IPS-15b (cell line): Measurements from ENCODE around the gene DGKE.

Source experiments
- H3K27me3 ChIP-seq: one replicate; pipeline ENCODE4 v1.6.1; 2013; ENCODE audit warnings: low read length; ENCODE audit not compliant: control insufficient read depth, insufficient read depth
- H3K36me3 ChIP-seq: one replicate; pipeline ENCODE4 v1.6.1; 2013; ENCODE audit warnings: low read length; ENCODE audit not compliant: control insufficient read depth, insufficient read depth
- H3K4me1 ChIP-seq: one replicate; pipeline ENCODE4 v1.6.1; 2013; ENCODE audit warnings: mild to moderate bottlenecking, low read length; ENCODE audit not compliant: control insufficient read depth, insufficient read depth
- H3K4me3 ChIP-seq: one replicate; pipeline ENCODE4 v1.5.1; 2013; ENCODE audit warnings: low read depth, low read length
- H3K9ac ChIP-seq: one replicate; pipeline ENCODE4 v1.6.1; 2013; ENCODE audit warnings: low read depth, mild to moderate bottlenecking, low read length
- H3K9me3 ChIP-seq: one replicate; pipeline ENCODE4 v1.6.1; 2013; ENCODE audit warnings: mild to moderate bottlenecking, low read length; ENCODE audit not compliant: control insufficient read depth, insufficient read depth

Gene DGKE

GRCh38 chr17:56866076-56866475 lies 32.1 kb downstream of the DGKE start:
- no peak overlapping the region for H3K9ac ChIP-seq
- no peaks in the 10 kb centered on the region for H3K4me1 ChIP-seq
- H3K27me3 ChIP-seq: no peaks in the 10 kb centered on the region
- H3K9me3 ChIP-seq: no peaks in the 10 kb centered on the region
- no peaks in the 10 kb centered on the region for H3K36me3 ChIP-seq
- H3K4me3 ChIP-seq: no peak overlapping the region

- no peaks in the 10 kb centered on the region for H3K27me3 ChIP-seq
- no peak overlapping the region for H3K4me3 ChIP-seq
- no peaks in the 10 kb centered on the region for H3K9me3 ChIP-seq
- no peaks in the 10 kb centered on the region for H3K36me3 ChIP-seq
- H3K4me1 ChIP-seq: no peaks in the 10 kb centered on the region
- H3K9ac ChIP-seq: no peak overlapping the region
These were observed 32.5 kb downstream of the DGKE start for GRCh38 chr17:56866496-56866895.

- Histone ChIP-seq H3K36me3 (no peaks in the 10 kb centered on the region), H3K4me3 (no peak overlapping the region), H3K27me3 (no peaks in the 10 kb centered on the region), H3K9me3 (no peaks in the 10 kb centered on the region), H3K9ac (no peak overlapping the region), H3K4me1 (no peaks in the 10 kb centered on the region)
These were observed 34.0 kb downstream of the DGKE start for GRCh38 chr17:56867948-56868376.

GRCh38 chr17:56868716-56869115 lies 34.8 kb downstream of the DGKE start:
- Histone ChIP-seq H3K36me3 (no peaks in the 10 kb centered on the region), H3K9me3 (no peaks in the 10 kb centered on the region), H3K4me1 (no peaks in the 10 kb centered on the region), H3K9ac (no peak overlapping the region), H3K4me3 (no peak overlapping the region), H3K27me3 (no peaks in the 10 kb centered on the region)

GRCh38 chr17:56870081-56870651 lies 36.2 kb downstream of the DGKE start:
- Histone ChIP-seq H3K4me1 (no peaks in the 10 kb centered on the region), H3K9ac (no peak overlapping the region), H3K4me3 (no peak overlapping the region)

GRCh38 chr17:56876766-56877179 lies 42.8 kb downstream of the DGKE start:
- Histone ChIP-seq H3K4me1 (no peaks in the 10 kb centered on the region), H3K4me3 (no peak overlapping the region), H3K9me3 (no peaks in the 10 kb centered on the region), H3K27me3 (no peaks in the 10 kb centered on the region), H3K9ac (no peak overlapping the region), H3K36me3 (no peaks in the 10 kb centered on the region)

More at GRCh38 chr17:56870081-56870651, 36.2 kb downstream of the DGKE start:
- H3K9me3 ChIP-seq: no peaks in the 10 kb centered on the region
- H3K36me3 ChIP-seq: no peaks in the 10 kb centered on the region
- no peaks in the 10 kb centered on the region for H3K27me3 ChIP-seq

- Histone ChIP-seq H3K36me3 (no peaks in the 10 kb centered on the region), H3K4me3 (no peak overlapping the region), H3K27me3 (no peaks in the 10 kb centered on the region), H3K9ac (no peak overlapping the region), H3K4me1 (no peaks in the 10 kb centered on the region), H3K9me3 (no peaks in the 10 kb centered on the region)
These were observed 45.3 kb downstream of the DGKE start for GRCh38 chr17:56879280-56879679.

GRCh38 chr17:56880133-56880532 lies 46.2 kb downstream of the DGKE start:
- no peaks in the 10 kb centered on the region for H3K36me3 ChIP-seq
- H3K4me1 ChIP-seq: no peaks in the 10 kb centered on the region
- H3K9me3 ChIP-seq: no peaks in the 10 kb centered on the region
- H3K9ac ChIP-seq: no peak overlapping the region
- no peak overlapping the region for H3K4me3 ChIP-seq
- no peaks in the 10 kb centered on the region for H3K27me3 ChIP-seq

- Histone ChIP-seq H3K36me3 (no peaks in the 10 kb centered on the region), H3K4me1 (no peaks in the 10 kb centered on the region), H3K9ac (no peak overlapping the region), H3K27me3 (no peaks in the 10 kb centered on the region), H3K9me3 (no peaks in the 10 kb centered on the region), H3K4me3 (no peak overlapping the region)
These were observed 46.6 kb downstream of the DGKE start for GRCh38 chr17:56880571-56880970.

- Histone ChIP-seq H3K27me3 (no peaks in the 10 kb centered on the region), H3K9me3 (no peaks in the 10 kb centered on the region), H3K4me1 (no peaks in the 10 kb centered on the region), H3K9ac (no peak overlapping the region), H3K4me3 (no peak overlapping the region), H3K36me3 (peaks cover 5% of the 10 kb centered on the region)
These were observed 47.8 kb downstream of the DGKE start for GRCh38 chr17:56881685-56882295.

GRCh38 chr17:56883616-56884015 lies 49.7 kb downstream of the DGKE start:
- H3K9me3 ChIP-seq: peaks cover 5% of the 10 kb centered on the region
- H3K9ac ChIP-seq: no peak overlapping the region
- H3K27me3 ChIP-seq: no peaks in the 10 kb centered on the region
- H3K36me3 ChIP-seq: peaks cover 13% of the 10 kb centered on the region
- H3K4me3 ChIP-seq: no peak overlapping the region
- no peaks in the 10 kb centered on the region for H3K4me1 ChIP-seq

GRCh38 chr17:56884483-56885311 lies 50.7 kb downstream of the DGKE start:
- H3K4me3 ChIP-seq: no peak overlapping the region
- H3K27me3 ChIP-seq: no peaks in the 10 kb centered on the region
- H3K9me3 ChIP-seq: peaks cover 5% of the 10 kb centered on the region
- no peak overlapping the region for H3K9ac ChIP-seq
- no peaks in the 10 kb centered on the region for H3K4me1 ChIP-seq
- peaks cover 13% of the 10 kb centered on the region for H3K36me3 ChIP-seq
